GM21447 (cell line): Measurements from ENCODE around the gene DNAJC16.

Source experiments
- ATAC-seq: cut with Tn5 transposase; IDR thresholded peaks from one replicate; pipeline ENCODE4 v1.9.1; 2021; ENCODE audit not compliant: unreplicated experiment

The DNAJC16 gene

DNA sequence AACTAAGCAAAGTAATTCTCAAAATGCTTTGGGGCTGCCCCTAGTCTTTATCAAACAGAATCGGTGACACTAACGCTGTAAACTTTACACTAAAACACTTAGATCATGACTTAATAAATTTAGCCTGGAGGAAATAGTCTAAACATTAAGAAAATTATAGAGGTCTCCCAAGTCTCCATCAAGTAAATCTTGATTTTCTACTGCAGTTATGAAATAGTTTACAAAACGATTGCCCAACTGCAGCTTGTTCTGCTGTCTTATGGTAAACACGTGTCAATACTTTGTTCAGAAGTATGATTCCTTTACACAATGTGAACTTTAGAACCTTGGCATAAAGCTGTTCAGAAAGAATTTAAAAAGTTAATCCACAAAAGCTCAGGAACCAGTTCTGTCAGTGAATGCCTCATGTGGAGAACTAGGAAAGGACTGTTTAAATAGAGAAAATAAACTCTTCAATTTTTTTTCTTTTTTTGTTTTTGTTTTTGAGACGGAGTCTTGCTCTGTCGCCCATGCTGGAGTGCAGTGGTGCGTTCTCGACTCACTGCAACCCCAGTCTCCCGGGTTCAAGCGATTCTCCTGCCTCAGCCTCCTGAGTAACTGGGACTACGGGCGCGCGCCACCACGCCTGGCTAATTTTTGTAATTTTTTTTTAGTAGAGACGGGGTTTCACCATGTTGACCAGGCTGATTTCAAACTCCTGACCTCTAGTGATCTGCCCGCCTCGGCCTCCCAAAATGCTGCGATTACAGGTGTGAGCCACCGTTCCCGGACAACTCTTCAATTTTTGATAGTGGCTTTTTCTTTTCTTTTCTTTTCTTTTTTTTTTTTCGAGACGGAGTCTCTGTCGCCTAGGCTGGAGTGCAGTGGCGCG is 92.2 kb downstream of the DNAJC16 start:
- ATAC-seq = no peak

DNA sequence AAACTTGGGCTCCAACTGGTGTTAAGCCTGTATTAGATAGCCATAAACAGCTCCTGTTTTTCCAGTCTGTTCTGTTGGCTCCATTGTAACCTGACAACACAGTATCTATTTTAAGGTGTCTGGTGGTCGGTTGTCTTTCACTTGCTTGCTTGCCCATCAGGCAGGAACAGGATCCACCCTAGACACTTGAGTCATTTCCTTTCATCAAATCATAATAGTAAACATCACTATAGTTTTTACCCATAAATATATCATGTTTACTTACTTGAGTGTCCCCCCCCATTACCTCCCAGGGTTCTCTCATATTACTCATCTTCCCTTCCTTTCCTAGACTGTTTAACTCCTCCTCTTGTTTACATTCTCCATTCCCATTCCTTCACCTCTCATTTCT is 93.5 kb downstream of the DNAJC16 start:
- ATAC-seq = no peak

DNA sequence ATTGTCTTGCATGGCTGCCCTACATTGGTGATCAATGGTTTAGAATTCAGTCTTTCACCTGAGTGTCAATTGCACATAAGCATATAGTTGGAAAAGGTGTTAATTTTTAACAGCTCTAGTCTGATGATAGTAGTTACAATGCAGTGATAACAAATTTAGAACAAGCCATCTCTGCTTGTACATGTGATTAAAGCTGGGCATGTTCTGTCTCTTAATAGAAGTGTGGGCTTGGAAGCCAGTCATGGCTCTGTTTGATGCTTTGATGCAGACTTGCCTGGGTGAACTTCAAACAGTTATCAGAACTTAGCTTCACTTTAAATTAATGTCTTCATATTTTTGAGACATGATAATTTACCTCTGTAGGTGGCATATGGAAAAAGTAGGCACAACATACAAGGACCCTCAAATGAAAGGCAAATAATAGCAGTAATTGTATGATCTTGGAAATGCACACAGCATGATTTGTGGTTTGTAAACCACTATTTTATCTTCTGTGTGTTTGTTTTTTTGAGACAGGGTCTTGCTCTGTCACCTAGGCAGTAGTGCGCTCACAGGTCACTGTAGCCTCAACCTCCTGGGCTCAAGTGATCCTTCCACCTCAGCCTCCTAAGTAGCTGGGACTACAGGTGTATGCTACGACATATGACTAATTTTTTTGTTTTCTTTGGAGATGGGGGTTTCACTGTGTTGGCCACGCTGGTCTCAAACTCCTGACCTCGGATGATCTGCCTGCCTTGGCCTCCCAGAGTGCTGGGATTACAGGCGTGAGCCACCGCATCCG is 94.4 kb downstream of the DNAJC16 start:
- ATAC-seq = no peak

DNA sequence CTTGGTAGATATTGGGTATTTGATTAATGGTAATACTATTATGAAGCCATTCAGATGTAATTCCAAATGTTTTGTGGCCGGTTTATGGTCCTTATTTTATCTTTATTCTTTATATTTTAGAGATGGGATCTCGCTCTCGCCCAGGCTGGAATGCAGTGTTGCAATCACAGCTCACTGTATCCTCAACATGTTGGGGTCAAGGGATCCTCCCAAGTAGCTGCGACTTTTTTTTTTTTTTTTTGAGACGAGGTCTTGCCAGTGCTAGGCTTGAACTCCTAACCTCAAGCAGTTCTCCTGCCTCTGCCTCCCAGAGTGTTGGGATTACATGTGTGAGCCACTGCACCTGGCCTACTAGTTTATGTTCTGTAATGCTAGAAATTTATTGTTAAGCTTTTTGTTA is 95.3 kb downstream of the DNAJC16 start:
- ATAC-seq = no peak

DNA sequence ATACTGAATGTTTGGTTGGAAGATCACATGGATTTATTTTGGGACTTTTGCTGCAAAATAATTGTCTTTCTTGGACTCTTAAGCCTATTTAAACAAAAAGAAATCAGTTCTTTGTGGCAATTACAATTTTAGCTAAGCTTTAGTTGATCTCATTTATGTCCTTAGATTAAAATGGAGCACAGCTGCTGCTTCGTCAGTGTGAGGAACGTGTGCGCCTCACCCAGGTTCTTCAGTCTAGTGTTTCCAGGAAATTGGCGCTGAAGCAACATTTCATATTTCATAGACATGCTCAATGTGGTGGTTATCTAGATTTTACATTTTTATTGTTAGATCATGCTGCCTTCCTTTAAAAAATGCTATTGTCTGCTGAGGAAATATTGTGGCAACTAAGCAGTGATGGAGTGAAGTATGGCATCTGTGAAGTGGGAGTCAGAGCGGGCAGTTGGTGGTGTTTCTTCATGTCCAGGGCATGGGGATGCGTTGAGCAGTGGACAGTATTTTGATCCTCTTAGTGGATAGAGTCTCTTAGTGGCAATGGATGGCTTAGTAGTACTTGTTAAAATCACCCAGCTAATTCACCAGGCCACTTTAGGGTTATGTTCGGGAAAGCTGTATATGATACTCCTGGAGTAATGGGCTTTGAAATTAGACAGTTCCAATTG is 96.2 kb downstream of the DNAJC16 start:
- ATAC-seq = no peak

DNA sequence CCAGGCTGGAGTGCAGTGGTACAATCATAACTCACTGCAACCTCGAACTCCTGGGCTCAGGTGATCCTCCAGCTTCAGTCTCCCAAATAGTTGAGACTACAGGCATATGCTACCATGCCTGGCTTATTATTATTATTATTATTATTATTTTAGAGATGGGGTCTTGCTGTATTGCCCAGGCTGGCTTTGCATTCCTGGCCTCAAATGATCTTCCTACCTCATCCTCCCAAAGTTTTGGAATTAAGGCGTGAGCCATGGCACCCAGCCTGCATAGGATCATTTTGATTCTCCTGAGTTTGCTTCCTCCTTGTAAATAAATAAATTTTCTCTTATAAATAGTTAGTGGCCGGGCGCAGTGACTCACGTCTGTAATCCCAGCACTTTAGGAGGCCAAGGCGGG is 96.8 kb downstream of the DNAJC16 start:
- ATAC-seq = no peak

DNA sequence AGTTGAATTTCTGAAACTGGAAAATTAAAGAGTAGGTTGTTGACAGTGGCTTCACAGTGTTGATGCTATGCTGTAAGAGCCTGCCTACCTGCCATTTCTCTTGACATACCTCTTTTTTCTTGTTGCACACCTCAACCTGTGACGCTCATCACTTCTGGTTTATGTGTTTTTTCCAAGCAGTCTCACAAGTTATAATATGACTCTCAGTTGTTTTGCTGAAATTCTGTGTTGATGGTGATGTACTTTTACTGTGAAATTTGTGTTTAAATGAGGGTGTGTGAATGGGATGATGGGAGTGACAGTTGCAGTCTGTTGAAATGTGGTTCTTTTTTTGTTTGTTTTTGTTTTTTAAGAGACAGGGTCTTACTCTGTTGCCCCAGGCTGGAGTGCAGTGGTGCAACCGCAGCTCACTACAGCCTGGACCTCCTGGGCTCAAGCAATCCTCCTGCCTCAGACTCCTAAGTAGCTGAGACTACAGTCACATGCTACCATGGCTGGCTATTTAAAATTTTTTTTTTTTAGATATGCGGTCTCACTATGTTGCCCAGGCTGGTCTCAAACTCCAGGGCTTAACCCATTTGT is 97.6 kb downstream of the DNAJC16 start:
- no peak for ATAC-seq

DNA sequence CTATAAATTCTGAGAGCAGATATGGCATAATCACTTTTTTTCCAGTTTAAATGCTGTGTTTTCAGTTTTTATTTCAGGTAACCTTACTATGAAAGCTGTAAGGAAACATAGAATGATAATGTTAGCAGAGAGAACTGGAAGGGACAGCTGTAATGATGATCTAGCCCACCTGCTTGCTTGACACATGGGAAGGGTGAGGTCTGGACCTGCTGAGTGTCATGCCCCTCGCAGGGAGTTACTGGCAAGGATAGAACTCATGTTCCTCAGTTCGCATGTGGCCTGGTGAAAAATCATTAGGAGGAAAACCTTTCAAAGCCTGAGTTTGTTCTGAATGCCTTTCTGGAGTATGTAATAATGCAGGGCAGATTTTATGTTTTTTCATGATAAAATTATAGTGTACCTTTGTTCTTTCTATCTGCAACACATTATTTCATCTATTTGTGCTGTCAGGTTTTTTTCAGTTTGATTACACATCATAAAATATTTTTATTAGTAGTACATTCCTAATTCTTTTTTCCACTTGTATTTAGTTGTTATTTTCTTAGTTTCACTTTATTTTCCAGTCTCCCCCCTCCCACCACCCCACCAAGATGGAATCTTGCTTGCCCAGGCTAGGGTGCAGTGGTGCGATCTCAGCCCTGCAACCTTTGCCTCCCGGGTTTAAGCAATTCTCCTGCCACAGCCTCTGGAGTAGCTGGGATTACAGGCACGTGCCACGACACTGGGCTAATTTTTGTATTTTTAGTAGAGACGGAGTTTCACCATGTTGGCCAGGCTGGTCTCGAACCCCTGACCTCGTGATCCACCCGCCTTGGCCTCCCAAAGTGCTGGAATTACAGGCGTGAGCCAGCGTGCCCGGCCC is 98.6 kb downstream of the DNAJC16 start:
- no peak for ATAC-seq
